CD14-positive monocyte (primary cell): ENCODE results near the gene FAM149B1. TPM values are rescaled to one million over a fixed set of nuclear protein-coding genes. Genes with fewer than 3 reads are reported as not detected.

ENCODE experiments used
- DNase-seq, 3 donors: peaks; one replicate each; pipeline ENCODE4 v3.0.0-alpha.2; 2011 to 2022
- H2AFZ ChIP-seq: 2 replicates; pipeline ENCODE4 v1.6.0; 2012; ENCODE audit warnings: mild to moderate bottlenecking, low read depth, low read length, inconsistent platforms; ENCODE audit not compliant: insufficient read depth, poor library complexity, severe bottlenecking
- H3K27ac ChIP-seq, 2 donors: 1 replicate in 1 of 2; 2 replicates in 1 of 2; pipeline ENCODE4 v1.5.1; 2012 to 2013; ENCODE audit warnings: low read length in 2 of 2, control low read depth in 1 of 2, inconsistent platforms in 1 of 2, low read depth in 1 of 2, mild to moderate bottlenecking in 1 of 2
- H3K27me3 ChIP-seq, 2 donors: one replicate each; pipeline versions ENCODE4 v1.6.0 to v1.6.1; 2011 to 2013; ENCODE audit warnings: low read length in 2 of 2; ENCODE audit not compliant: control insufficient read depth in 2 of 2, insufficient read depth in 2 of 2
- H3K36me3 ChIP-seq, 2 donors: replicated peaks in 1 of 2; 1 replicate in 1 of 2; 2 replicates in 1 of 2; pipeline versions ENCODE4 v1.5.1 to v1.6.1; 2012 to 2013; ENCODE audit warnings: low read length in 2 of 2, control low read depth in 1 of 2, inconsistent platforms in 1 of 2, mild to moderate bottlenecking in 1 of 2; ENCODE audit not compliant: insufficient read depth in 2 of 2, control insufficient read depth in 1 of 2
- H3K4me1 ChIP-seq, 2 donors: 1 replicate in 1 of 2; 2 replicates in 1 of 2; pipeline versions ENCODE4 v1.5.1 to v1.6.1; 2012 to 2013; ENCODE audit warnings: low read length in 2 of 2, control low read depth in 1 of 2, inconsistent platforms in 1 of 2, mild to moderate bottlenecking in 1 of 2, moderate library complexity in 1 of 2; ENCODE audit not compliant: insufficient read depth in 2 of 2, control insufficient read depth in 1 of 2
- H3K4me2 ChIP-seq: replicated peaks from 2 replicates; pipeline ENCODE3; 2012; ENCODE audit warnings: low read length, moderate library complexity, mild to moderate bottlenecking; ENCODE audit not compliant: poor library complexity, severe bottlenecking; ENCODE audit errors: extremely low read depth
- H3K4me3 ChIP-seq, 3 experiments: fragments of 200-600 bp in 1 of 3; sonication (generic) in 1 of 3; replicated peaks in 1 of 3; 1 replicate in 2 of 3; 2 replicates in 1 of 3; pipeline ENCODE4 v1.5.1; 2011 to 2013; ENCODE audit warnings: low read length in 3 of 3, mild to moderate bottlenecking in 3 of 3, control low read depth in 2 of 3, low read depth in 2 of 3, inconsistent platforms in 1 of 3, moderate library complexity in 1 of 3
- H3K79me2 ChIP-seq: 2 replicates; pipeline ENCODE4 v1.6.0; 2012; ENCODE audit warnings: mild to moderate bottlenecking, control low read depth, inconsistent platforms, low read length, moderate library complexity; ENCODE audit not compliant: insufficient read depth
- H3K9ac ChIP-seq: 2 replicates; pipeline ENCODE4 v1.6.0; 2017; ENCODE audit warnings: low read length, mild to moderate bottlenecking; ENCODE audit not compliant: insufficient read depth, poor library complexity, severe bottlenecking
- H3K9me3 ChIP-seq, 2 donors: replicated peaks in 1 of 2; 1 replicate in 1 of 2; 2 replicates in 1 of 2; pipeline versions ENCODE4 v1.5.1 to v1.6.1; 2012 to 2013; ENCODE audit warnings: low read length in 2 of 2, control low read depth in 1 of 2; ENCODE audit not compliant: control insufficient read depth in 1 of 2, insufficient read depth in 1 of 2
- H4K20me1 ChIP-seq: 2 replicates; pipeline ENCODE4 v1.6.0; 2012; ENCODE audit warnings: mild to moderate bottlenecking, low read length, control low read depth, moderate library complexity; ENCODE audit not compliant: insufficient read depth
- H3K27ac Mint-ChIP-seq, 7 donors: one replicate each; pipeline ENCODE4 v1.8.0; 2020; ENCODE audit warnings: mild to moderate bottlenecking in 7 of 7, mixed read lengths in 7 of 7, moderate library complexity in 6 of 7, inconsistent platforms in 2 of 7
- H3K27me3 Mint-ChIP-seq, 3 donors: one replicate each; pipeline ENCODE4 v1.8.0; 2021 to 2022; ENCODE audit warnings: low read depth in 3 of 3, mild to moderate bottlenecking in 3 of 3, mixed read lengths in 3 of 3, moderate library complexity in 3 of 3, inconsistent platforms in 1 of 3
- H3K36me3 Mint-ChIP-seq, 2 donors: one replicate each; pipeline ENCODE4 v1.8.0; 2020; ENCODE audit warnings: mixed read lengths in 2 of 2, inconsistent platforms in 1 of 2, mild to moderate bottlenecking in 1 of 2
- H3K4me1 Mint-ChIP-seq: one replicate; pipeline ENCODE4 v1.8.0; 2020; ENCODE audit warnings: mild to moderate bottlenecking, mixed read lengths
- H3K4me3 Mint-ChIP-seq, 2 donors: one replicate each; pipeline ENCODE4 v1.8.0; 2020; ENCODE audit warnings: mild to moderate bottlenecking in 2 of 2, mixed read lengths in 2 of 2, moderate library complexity in 1 of 2
- H3K9me3 Mint-ChIP-seq, 7 donors: one replicate each; pipeline ENCODE4 v1.8.0; 2020 to 2022; ENCODE audit warnings: mixed read lengths in 7 of 7, mild to moderate bottlenecking in 6 of 7, moderate library complexity in 6 of 7, inconsistent platforms in 2 of 7
- CTCF ChIP-seq: fragments of 200-600 bp; IDR thresholded peaks from one replicate; pipeline ENCODE4 v1.8.0; 2022; ENCODE audit warnings: antibody characterized with exemption, mild to moderate bottlenecking
- WGBS: methylation state at CpG from one replicate; pipeline ENCODE4 v1.1.5; 2013; ENCODE audit warnings: missing lambda C conversion rate; ENCODE audit not compliant: insufficient coverage; 5-methylcytosine and 5-hydroxymethylcytosine counted together
- intact Hi-C, 2 donors: fragments of 100-400 bp; cut with micrococcal nuclease; formaldehyde crosslinking; loops; one replicate each; pipeline versions ENCODE4 v1.15.0 to v1.15.1; 2023
- polyA plus RNA-seq, 3 donors: library from polyadenylated mRNA; depleted of rRNA in 1 of 3; unstranded in 2 of 3; stranded (reverse) in 1 of 3; fragments of 300-500 nt in 2 of 3; fragments of >200 nt in 1 of 3; fragmentation: Illumina TruSeq in 2 of 3; gene quantifications; 1 replicate in 2 of 3; 2 replicates in 1 of 3; pipeline ENCODE4 v1.2.3, GENCODE V29; 2012 to 2021

FAM149B1 gene
- polyA plus RNA-seq, 3 donors: 2.6 to 19.3 (median 2.6) TPM

DNA sequence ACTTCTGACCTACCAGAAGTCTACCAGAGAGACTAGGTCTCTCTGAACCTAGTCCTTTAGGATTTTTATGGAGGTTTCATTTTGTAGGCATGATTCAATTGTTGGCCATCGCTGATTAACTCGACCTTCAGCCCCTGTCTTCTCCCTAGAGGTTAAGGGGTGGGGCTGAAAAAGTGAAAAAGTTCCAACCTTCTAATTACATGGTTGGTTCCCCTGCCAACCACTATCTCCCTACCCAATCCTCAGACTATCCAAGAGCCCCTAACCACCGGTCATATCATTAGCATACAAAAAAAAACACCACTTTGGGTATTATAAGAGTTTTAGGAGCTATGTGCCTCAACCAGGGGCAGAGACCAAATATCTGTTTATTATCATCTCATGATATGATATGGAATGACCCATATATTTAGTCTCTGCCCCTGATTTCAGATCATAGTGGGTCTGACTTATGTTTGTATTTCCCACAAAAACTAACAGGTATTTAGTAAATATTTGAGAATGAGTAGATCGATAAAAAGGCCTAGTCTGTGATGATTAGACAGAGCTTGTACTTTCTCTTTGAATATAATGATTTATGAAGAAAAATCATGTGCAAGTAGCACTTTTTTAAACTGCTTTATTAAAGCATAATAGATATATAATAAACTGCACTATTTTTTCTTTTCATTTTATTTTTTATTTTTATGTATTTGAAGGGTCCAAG is 43.3 kb downstream of the FAM149B1 start:
- no peak overlapping the region for H2AFZ ChIP-seq
- no peak overlapping the region for H3K4me3 Mint-ChIP-seq
- H3K4me3 ChIP-seq: no peak overlapping the region
- peaks cover 49 to 51% of the 10 kb centered on the region in 2 donors for H3K36me3 Mint-ChIP-seq
- H3K4me1 Mint-ChIP-seq: no peaks in the 10 kb centered on the region
- no peak for DNase-seq
- no peaks in the 10 kb centered on the region for H3K27me3 Mint-ChIP-seq
- no peaks in the 10 kb centered on the region for H3K27me3 ChIP-seq
- H3K9ac ChIP-seq: no peak overlapping the region
- no peaks in the 10 kb centered on the region for H3K9me3 ChIP-seq
- intact Hi-C loops: no loop called here
- TF ChIP-seq CTCF: no peak
- no peak overlapping the region for H3K4me2 ChIP-seq
- no peak overlapping the region for H3K27ac Mint-ChIP-seq
- no peaks in the 10 kb centered on the region for H3K4me1 ChIP-seq
- no peaks in the 10 kb centered on the region for H4K20me1 ChIP-seq
- H3K79me2 ChIP-seq: no peaks in the 10 kb centered on the region
- peaks cover 13 to 56% of the 10 kb centered on the region in 2 donors for H3K36me3 ChIP-seq
- H3K27ac ChIP-seq: no peak overlapping the region
- peaks cover 0 to 2% (median 0%) of the 10 kb centered on the region in 7 donors for H3K9me3 Mint-ChIP-seq
- WGBS: no CpG with 5 or more reads among the region's 4 CpGs

- H3K79me2 ChIP-seq: no peaks in the 10 kb centered on the region
- no peak overlapping the region for H3K4me2 ChIP-seq
- peaks cover 19 to 62% of the 10 kb centered on the region in 2 donors for H3K36me3 ChIP-seq
- no peaks in the 10 kb centered on the region for H4K20me1 ChIP-seq
- no peak for TF ChIP-seq CTCF
- Mint-ChIP-seq H3K36me3 (peaks cover 57 to 60% of the 10 kb centered on the region in 2 donors), H3K4me3 (no peak overlapping the region), H3K27ac (no peak overlapping the region), H3K9me3 (peaks cover 0 to 2% (median 0%) of the 10 kb centered on the region in 7 donors), H3K27me3 (no peaks in the 10 kb centered on the region), H3K4me1 (no peaks in the 10 kb centered on the region)
- H3K9me3 ChIP-seq: no peaks in the 10 kb centered on the region
- H3K9ac ChIP-seq: no peak overlapping the region
- WGBS: no CpG with 5 or more reads among the region's 1 CpG
- intact Hi-C loops: no loop called here
- DNase-seq: no peak
- no peaks in the 10 kb centered on the region for H3K27me3 ChIP-seq
- no peak overlapping the region for H3K4me3 ChIP-seq
- H3K4me1 ChIP-seq: no peaks in the 10 kb centered on the region
- no peak overlapping the region for H3K27ac ChIP-seq
- no peak overlapping the region for H2AFZ ChIP-seq
Measured at GRCh38 chr10:73215749-73216148, 47.8 kb downstream of the FAM149B1 start.
